Stimulated activated CD4-positive, alpha-beta T cell treated with anti-CD3 and anti-CD28 coated beads, Interleukin-2, amount 100 ng/mL, for 4 hours (primary cell): Measurements from ENCODE around the gene SLC30A10.
A peak's percentile ranks its signal among the peaks of the same experiment; 100 is the strongest.
"Not testable (repeated sequence)": the region's sequence is repeated elsewhere in the genome, so short reads cannot be mapped to it uniquely, and the experiment has no call there.

Experiments used
- DNase-seq: peaks from one replicate; pipeline ENCODE4 v3.0.0-alpha.2; 2020; ENCODE audit warnings: low read depth

The SLC30A10 gene

DNA sequence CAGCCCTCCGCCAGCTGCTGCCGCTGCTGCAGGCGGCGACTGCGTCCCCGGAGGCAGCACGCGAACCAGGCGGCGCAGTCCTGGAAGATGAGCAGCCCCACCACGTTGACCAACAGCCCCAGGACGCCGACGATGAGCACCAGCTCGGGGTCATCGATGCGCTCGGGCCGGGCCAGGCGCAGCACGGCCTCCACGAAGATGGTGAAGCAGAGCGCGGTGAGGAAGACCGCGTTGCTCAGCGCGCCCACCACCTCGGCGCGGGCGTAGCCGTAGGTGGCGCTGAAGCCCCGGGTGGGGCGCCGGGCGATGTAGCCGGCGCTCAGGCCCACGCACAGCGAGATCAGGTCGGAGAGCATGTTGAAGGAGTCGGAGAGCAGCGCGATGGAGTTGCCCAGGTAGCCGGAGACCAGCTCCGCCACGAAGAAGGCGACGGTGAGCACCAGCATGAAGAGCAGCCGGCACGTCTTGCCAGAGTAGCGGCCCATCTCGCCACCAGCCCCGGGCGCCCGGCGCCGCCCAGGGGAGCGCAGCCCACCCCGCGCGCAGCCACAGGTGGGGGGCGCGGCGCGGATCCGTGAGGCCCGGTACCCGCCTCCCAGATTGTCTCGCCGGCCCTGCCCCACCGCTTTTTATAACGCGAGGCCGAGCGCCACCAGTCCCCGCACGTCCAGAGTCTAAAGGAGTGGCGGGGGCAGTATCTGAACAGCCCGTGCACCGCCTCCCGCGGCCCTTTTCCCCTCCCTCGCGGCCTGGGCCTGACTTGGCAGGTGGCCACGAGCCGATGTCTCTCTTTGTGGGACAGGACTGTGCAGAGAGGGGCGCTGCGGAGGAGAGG lies at the start of gene SLC30A10:
TSS of gene SLC30A10 (minus strand) at position 602 of the 835 bp plus-strand sequence. CDS start at position 485, 117 bp downstream.
- peak; percentile 1 for DNase-seq

DNA sequence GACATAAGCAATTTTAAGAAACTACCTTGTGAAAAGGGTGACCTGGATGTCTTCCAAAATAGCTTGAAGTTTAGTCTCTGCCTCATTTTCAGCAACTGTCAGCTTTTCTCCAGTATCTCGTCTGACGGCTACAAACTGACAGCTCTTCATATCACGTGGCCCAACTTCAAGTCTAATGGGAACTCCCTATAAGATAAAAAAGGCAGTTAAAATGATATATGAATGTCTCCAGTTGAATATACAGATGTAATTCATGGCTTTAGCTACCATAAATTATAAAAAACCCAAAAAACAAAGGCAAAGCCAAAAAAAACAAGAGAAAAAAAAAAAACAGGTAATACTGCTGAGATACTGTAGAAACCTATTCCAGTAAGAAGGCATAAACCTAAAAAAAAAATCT lies 44.9 kb upstream of the SLC30A10 start:
- no peak for DNase-seq

- DNase-seq, result no peak
Observed at GRCh38 chr1:219967361-219967760, 39.0 kb upstream of the SLC30A10 start.

- DNase-seq, result no peak
Observed at GRCh38 chr1:219966071-219966349, 37.7 kb upstream of the SLC30A10 start.

DNA sequence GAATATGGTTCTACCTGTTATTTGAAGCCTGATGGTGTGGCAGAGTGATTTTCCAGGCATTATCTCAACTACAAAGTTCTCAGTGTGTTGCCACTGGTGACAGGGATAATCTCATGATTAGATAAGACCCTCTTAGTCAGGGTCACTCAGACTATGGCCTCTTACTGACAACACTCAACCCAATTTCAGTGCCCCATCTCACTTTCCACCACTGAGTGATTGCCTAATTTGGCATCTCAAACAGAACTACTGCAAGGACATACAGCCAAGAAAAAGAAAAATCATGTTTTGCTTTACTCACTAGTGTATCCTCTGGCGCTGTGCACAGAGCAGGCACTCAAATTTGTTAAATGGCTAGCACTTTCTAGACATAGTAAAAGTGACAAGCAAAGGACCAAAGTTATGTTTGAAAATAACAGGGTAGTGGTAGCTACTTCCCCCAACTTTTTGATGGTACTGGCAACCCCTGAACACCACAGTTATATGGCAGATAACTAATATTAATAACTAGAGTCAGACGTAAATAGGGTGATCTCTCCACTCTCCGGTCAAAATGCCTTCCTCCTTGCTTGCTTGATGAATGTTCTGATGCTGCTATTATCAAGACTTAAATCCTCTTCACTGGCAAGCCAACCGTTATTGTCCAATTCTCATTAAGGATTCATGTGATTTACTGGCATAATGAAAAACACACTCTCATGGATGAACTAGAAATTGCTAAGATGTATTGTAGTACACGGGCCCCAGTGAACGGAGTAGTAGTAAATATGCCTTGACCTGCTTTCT lies 37.1 kb upstream of the SLC30A10 start:
- DNase-seq, result no peak

GRCh38 chr1:219963432-219963831 lies 35.1 kb upstream of the SLC30A10 start:
- no peak for DNase-seq

DNA sequence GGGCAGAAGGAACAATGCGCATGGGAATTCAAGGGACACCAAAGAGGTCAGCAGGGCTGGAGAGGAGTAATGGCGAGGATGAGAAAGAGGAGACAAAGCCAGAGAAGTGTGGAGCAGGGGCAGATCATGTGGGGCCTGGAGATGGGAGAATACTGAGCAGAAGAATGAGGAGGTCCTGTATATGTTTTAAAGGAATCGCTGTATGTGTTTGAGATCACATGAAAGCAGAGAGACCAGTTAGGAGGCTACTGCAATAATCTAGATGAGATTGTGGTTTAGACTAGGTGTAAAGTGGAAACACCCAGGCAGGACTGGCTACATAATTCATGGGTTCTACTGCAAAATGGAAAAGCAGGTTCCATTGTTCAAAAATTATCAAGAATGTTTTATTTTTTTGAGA lies 33.3 kb upstream of the SLC30A10 start:
- DNase-seq, result no peak

DNA sequence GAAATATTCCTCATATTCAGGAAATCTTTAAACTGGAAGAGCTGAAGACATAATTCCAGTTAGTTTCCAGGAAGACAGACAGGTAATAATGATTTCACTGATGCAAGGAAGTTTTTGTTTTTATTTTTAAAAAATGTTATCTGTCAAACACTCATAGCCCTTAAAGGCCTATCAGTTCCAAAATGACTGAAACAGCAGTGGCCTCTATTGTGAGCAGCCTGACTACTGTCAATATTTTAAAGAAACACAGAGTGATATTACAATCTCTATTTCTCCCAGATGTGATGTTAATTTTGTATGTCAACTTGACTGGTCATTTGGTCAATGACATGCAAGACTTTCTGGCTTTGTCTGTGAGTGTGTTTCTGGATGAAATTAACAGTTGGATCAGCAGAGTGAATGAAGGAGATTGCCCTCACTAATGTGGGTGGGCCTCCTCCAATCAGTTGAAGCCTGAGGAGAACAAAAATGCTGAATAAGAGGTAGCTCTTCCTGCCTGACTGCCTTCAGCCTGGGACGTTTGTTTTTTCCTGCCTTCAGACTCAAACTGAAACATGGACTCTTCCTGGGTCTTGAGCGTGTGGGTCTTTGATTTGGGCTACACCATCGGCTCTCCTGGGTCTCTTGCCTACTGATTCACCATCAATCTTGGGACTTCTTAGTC lies 31.3 kb upstream of the SLC30A10 start:
- no peak for DNase-seq

DNA sequence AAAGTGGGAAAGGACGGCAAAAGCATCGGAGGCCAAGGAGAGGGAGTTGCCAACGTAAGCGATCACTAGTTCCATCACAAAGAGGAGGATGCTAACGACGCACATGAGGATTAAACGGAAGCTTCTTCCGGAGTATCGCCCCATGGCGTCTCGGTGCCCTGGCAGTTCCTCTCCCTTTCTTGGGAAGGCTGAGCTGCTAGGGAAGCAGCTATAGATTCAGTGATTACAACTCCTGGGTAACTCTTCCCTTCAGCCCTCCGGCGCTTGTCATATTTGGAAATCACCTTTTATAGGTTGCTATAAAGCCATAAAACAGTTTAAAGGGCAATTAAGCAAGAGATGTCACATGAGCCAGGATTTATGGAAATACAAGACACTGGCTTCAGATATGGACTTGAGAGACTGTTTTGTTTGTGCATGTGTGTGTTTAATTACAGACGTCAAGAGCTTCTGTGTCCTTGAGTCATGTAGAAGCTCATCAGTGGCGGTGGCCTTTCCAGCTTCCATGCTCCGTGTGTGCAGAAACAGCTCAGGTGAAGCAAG lies 30.6 kb upstream of the SLC30A10 start:
- DNase-seq, result no peak

DNA sequence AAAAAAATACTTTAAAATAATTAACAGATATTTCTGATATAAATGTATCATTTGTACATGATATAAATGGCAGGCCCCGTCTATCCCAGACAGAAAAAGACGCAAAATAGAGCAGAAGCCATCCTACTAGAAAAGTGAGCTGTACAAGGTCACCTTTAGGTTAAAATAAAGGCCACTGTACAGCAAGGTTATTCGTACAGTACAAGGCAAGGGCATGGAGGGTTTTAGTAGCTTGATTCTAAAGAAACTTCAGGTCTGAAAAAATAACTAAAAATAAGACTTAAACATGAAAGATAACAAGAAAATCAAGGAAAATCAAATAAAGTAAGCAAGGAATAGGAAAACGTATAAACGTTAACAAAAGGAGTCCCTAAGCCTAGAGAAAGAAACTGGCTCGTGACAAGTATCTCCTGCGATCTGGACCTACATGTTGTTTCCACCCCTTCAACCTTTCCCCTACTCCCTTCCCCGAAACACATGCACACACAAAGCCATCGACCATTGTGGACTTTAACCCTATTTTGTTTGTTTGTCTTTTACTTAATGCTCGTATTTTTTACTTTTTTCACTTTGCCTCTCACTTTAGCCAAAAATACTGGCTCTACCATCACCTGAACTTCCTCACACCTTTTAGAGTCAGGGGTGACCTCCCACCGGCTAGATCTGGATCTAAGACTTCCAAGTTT lies 26.5 kb upstream of the SLC30A10 start:
- no peak for DNase-seq

DNA sequence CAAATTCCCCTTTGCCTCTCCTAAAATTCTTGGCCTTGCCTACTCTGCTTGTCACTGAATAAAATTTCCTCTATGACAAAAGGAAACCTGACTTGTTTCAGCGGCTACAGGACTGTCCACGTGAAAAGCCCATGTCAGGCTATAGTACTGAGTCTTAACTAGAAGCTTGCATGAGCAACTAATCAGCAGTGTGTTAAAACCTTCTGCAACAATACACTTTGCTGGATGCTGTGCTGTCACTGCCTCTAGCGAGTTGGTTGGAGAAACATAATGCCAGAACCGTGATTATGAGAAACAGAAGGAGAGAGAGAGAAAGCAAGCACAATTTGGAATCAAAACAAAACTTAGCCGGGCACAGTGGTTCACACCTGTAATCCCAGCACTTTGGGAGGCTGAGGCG lies 25.7 kb upstream of the SLC30A10 start:
- no peak for DNase-seq

DNA sequence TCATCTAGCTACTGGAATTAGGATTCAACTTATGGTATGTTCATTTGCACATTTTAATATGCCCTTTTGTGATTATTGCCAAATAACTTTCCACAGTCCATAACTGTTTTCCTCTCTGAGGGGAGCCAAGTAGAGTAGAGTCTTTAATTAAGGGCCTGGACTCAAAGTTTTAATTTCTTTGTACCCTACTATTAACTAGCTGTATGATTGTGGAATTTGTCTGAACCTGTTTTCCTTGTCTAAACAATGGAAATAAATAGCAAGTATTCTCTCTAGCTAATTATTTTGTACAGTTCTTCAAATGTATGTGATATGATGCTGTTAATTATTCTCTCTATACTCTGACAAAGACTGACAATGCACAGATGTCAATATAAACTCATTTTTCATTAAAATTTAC lies 24.0 kb upstream of the SLC30A10 start:
- no peak for DNase-seq

GRCh38 chr1:219949227-219949626 lies 20.9 kb upstream of the SLC30A10 start:
- not testable (repeated sequence) for DNase-seq

- DNase-seq, result not testable (repeated sequence)
Observed at GRCh38 chr1:219948766-219949165, 20.4 kb upstream of the SLC30A10 start.

DNA sequence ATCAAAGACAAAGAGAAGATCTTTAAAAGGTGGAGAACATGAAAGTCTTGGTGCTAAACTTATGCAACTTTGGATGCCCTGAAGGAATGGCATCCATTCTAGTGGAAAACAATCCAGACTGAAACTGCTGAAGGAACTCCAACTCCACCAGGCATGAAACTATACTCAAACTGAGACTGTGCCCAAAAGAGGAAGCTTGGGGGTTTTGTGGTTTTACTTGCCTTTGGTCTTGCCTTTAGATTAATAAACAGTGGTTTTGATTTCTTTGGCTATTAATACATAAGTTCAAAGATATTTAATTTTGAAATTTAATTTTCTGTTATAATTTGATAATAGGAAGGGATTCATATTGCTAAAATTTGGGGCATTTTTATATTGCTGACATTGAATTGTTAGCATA lies 17.4 kb upstream of the SLC30A10 start:
- no peak for DNase-seq

DNA sequence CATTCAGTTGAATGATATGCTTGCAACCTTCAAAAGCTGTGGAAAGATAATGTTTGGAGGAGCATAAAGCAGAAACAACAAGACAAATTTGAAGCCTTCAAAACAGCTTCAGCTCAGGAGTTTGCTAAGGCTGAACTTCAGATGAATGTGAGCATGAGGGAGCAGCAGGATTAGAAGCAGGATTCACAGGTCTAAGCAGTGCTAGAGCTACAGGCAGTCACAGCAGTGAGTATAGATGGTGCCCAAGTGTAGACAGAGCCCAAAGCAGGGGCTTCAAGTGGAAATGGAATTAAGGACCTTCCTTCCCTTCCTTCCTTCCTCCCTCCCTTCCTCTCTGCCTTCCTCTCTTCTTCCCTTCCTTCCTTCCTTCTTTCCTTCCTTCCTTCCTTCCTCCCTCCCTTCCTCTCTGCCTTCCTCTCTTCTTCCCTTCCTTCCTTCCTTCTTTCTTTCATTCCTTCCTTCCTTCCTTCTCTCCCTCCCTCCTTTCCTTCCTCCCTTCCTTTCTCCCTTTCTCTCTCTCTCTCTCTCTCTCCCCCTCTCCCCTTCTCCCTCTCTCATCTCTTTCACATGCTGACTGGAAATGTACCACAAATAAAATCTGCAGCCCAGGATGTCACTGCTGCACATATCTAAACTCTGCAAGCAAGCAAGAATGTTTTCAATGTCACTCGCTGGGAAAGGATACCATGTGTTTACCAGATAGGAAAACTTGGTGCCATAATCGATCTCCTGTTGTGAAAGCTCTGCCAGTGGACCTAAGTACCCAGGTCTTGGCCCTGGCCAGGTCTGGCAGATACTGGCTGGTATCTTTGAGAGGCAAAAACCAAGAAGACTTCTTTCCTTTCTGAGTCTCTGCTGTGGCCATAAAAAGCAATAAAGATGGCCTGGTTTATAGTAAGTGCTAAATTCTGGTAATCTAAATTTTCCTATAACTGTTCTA lies 13.1 kb upstream of the SLC30A10 start:
- no peak for DNase-seq

DNA sequence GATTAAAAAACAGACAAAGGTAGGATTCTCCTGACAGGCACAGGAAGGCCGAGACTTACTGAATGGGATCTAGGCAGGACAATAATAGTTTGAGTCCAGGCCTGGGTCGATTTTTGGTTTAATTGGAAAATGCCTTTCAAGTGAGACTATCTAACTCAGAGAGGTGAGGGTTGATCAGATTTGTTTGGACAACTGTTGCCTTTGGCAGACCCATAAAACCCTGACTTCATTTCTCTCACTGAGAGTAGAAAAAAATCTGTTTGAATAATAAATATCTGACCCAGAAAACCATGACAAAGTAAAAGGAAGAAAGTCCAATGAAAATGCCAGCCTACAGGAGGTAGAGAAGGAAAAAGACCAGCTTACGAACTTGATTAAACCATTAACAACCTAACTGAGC lies 12.3 kb upstream of the SLC30A10 start:
- DNase-seq, result no peak

DNA sequence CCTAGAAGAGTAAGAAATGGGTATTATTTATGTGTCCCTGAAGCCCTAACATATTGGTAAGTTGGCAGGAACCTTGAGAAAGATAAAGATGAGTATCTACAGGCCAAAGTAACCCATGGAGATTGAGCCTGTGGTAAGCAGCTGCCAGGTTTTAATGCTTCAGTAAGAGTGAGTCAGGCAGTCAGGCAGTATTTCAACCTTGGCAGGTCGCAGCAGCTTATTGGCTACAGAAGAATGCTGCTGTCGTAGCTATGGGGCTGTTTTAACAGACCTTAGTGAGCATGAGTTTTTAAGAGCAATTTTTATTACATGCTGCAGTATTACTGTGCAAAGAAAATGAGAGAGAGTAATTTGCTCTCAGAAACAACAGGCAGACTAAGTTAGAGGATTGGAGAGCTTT lies 10.3 kb upstream of the SLC30A10 start:
- DNase-seq, result no peak

DNA sequence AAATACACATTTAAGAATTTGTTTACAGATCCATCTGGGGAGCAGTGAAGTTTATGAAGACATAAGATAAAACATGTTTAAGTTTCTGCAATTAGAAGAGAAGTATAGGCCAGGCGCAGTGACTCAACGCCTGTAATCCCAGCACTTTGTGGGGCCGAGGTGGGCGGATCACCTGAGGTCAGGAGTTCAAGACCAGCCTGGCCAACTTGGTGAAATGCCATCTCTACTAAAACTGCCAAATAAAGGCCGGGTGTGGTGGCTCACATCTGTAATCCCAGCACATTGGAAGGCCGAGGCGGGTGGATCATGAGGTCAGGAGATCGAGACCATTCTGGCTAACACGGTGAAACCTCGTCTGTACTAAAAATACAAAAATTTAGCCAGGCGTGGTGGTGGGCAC lies 5.4 kb upstream of the SLC30A10 start:
- not testable (repeated sequence) for DNase-seq

GRCh38 chr1:219931033-219931432 lies 2.7 kb upstream of the SLC30A10 start:
- DNase-seq, result no peak

DNA sequence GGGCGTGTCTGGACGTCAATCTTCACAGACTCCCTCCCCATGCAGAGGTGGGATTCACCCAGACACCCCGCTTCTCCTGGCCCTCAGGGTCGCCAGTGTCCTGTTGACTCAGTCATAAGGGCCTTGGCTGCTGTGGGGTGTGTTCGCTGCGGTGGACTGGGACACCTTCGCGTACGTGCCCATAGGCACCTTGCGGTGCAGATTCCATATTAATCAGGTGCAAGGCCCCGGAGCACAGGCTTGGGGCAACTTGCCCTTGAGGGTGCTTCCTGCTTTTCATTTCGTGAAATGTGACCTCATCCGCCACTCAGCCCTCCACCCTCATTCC lies 398 bp upstream of the SLC30A10 start:
- DNase-seq, result no peak
